Testis (tissue), 2 donors: ENCODE data around the gene STRN4.

Source experiments
- CTCF ChIP-seq, 3 experiments: fragments of 450-650 bp in 2 of 3; fragments of 200-600 bp in 1 of 3; sonication (generic) in 1 of 3; IDR thresholded peaks; one replicate each; pipeline ENCODE4 v1.5.1; 2016 to 2019; ENCODE audit warnings: antibody characterized with exemption in 3 of 3, mild to moderate bottlenecking in 2 of 3, moderate library complexity in 1 of 3
- POLR2A ChIP-seq: fragments of 450-650 bp; IDR thresholded peaks from one replicate; pipeline ENCODE4 v1.6.1; 2017; ENCODE audit warnings: antibody characterized with exemption, mild to moderate bottlenecking, moderate library complexity

- TF ChIP-seq CTCF (IDR thresholded peaks at IDR 0.05) = peak; percentile 41 to 62 (median 56)
- TF ChIP-seq POLR2A = no peak
These were observed 20.5 kb upstream of the STRN4 start for GRCh38 chr19:46766569-46767317.
